K562 (cell line): Measurements from ENCODE around the gene SHF.

ENCODE experiments used
- MAFK ChIP-seq: IDR thresholded peaks from 2 replicates; pipeline ENCODE4 v1.6.1; 2011; ENCODE audit warnings: low read length, improper control_type of control experiment
- STAT5A ChIP-seq: IDR thresholded peaks from 2 replicates; pipeline ENCODE4 v1.6.1; 2012; ENCODE audit warnings: low read length, inconsistent platforms, borderline replicate concordance
- ZNF23 ChIP-seq: fragments of 250-450 bp; sonication (Bioruptor Pico); IDR thresholded peaks from 2 replicates; pipeline ENCODE4 v1.4.0; 2020; ENCODE audit warnings: mild to moderate bottlenecking

DNA sequence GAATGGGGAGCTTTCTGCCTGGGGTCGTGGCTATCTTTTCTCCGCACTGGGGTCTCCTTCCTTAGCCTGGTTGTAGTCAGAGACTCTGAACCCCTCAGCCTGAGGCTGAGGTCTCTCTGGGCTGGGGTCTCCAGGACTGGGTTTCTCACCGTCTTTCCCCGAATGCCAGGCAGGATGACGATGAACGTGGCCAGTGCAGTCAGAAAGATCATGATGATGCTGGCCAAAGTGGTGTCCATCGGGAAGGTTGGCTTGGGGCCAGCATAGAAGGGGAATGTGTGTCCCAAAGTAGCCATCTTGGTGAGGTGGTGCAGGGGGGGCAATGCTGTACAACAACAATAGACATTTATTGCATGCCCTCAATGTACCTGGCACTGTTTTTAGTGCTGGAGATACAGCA, 65.0 kb downstream of the SHF start:
- TF ChIP-seq STAT5A (no peak), ZNF23 (CRISPR knock-in tag) (no peak), MAFK (no peak)
